GM23338 (cell line): ENCODE results near the gene IGFLR1.

Source experiments
- CREB1 ChIP-seq: fragments of 250-450 bp; sonication (Bioruptor Pico); IDR thresholded peaks from 2 replicates; pipeline ENCODE4 v1.5.0; 2020; ENCODE audit warnings: low read depth, mild to moderate bottlenecking, moderate library complexity
- EZH2 ChIP-seq: fragments of 200-600 bp; sonication (generic); IDR thresholded peaks from one replicate; pipeline ENCODE4 v1.8.0; 2017; ENCODE audit warnings: antibody characterized with exemption, mild to moderate bottlenecking, low read depth; ENCODE audit not compliant: unreplicated experiment
- EZH2phosphoT487 ChIP-seq: fragments of 200-600 bp; sonication (generic); IDR thresholded peaks from one replicate; pipeline ENCODE4 v1.8.1; 2018; ENCODE audit warnings: antibody characterized with exemption; ENCODE audit not compliant: unreplicated experiment
- JUNB ChIP-seq: IDR thresholded peaks from one replicate; pipeline ENCODE4 v1.6.1; 2016; ENCODE audit warnings: antibody characterized with exemption; ENCODE audit not compliant: unreplicated experiment
- POLR2AphosphoS5 ChIP-seq: IDR thresholded peaks from 2 replicates; pipeline ENCODE4 v1.6.1; 2016; ENCODE audit warnings: antibody characterized with exemption, low read depth
- STAT1 ChIP-seq: IDR thresholded peaks from one replicate; pipeline ENCODE4 v1.6.1; 2016; ENCODE audit warnings: antibody characterized with exemption; ENCODE audit not compliant: unreplicated experiment
- TF ChIP-seq, protein P1 (sequence below), 2 experiments: fragments of 200-600 bp in 1 of 2; sonication (generic) in 1 of 2; conservative IDR thresholded peaks; 2 replicates each; pipeline versions ENCODE4 v1.5.1 to v1.6.1; 2016 to 2017; ENCODE audit warnings: antibody characterized with exemption in 2 of 2, low read depth in 2 of 2, mild to moderate bottlenecking in 2 of 2, moderate library complexity in 1 of 2
- TF ChIP-seq, protein P2 (sequence below): IDR thresholded peaks from one replicate; pipeline ENCODE4 v1.6.1; 2018; ENCODE audit warnings: antibody characterized with exemption; ENCODE audit not compliant: unreplicated experiment

DNA sequence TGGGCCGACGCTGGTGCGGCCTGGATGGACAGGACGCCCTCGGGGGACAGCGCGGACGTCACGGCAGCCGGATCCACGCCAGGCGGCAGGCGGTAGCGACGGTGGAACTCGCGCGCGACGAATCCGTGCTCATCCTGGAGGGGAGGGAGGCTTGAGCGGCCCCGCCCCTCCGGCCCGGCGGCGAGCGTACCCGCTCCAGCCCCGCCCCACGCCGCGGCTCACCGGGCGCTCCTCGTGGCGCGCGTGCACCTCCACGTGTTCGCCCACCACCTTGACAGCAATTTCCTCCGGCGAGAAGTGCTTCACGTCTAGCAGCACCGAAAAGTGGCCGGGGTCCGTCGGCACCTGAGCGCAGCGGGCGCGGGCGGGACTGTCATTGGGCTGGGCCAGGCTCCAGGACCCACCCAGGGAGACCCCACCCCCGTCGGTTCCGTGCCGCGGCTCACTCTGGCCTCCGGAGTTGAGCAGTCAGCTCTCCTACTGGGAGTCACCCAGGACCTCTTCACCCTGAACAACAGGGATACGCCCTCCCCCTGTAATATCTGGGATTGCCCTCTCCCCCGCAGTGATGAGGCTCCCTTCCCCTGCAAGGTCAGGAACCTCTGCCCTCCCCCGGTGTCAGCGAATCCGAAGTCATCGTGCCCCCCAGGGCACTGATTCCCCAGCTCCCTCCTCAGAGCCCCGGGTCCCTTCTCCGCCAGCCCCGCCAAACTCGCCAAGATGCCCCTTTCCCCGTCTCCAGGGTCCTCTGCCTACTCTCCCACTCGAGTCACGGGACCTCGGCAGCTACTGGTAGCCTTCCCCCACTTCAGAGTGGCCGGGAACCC lies 13.5 kb upstream of the IGFLR1 start:
- TF ChIP-seq, protein P1, sequence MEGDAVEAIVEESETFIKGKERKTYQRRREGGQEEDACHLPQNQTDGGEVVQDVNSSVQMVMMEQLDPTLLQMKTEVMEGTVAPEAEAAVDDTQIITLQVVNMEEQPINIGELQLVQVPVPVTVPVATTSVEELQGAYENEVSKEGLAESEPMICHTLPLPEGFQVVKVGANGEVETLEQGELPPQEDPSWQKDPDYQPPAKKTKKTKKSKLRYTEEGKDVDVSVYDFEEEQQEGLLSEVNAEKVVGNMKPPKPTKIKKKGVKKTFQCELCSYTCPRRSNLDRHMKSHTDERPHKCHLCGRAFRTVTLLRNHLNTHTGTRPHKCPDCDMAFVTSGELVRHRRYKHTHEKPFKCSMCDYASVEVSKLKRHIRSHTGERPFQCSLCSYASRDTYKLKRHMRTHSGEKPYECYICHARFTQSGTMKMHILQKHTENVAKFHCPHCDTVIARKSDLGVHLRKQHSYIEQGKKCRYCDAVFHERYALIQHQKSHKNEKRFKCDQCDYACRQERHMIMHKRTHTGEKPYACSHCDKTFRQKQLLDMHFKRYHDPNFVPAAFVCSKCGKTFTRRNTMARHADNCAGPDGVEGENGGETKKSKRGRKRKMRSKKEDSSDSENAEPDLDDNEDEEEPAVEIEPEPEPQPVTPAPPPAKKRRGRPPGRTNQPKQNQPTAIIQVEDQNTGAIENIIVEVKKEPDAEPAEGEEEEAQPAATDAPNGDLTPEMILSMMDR (conservative IDR thresholded peaks at IDR 0.05; ENCODE audit: low read depth in 2 of 2) = no peak
- TF ChIP-seq EZH2phosphoT487 (no peak), POLR2AphosphoS5 (no peak; the same call in 1 of the 2 replicates), JUNB (no peak), EZH2 (no peak), STAT1 (no peak), CREB1 (CRISPR knock-in tag) (no peak)
- TF ChIP-seq, protein P2, sequence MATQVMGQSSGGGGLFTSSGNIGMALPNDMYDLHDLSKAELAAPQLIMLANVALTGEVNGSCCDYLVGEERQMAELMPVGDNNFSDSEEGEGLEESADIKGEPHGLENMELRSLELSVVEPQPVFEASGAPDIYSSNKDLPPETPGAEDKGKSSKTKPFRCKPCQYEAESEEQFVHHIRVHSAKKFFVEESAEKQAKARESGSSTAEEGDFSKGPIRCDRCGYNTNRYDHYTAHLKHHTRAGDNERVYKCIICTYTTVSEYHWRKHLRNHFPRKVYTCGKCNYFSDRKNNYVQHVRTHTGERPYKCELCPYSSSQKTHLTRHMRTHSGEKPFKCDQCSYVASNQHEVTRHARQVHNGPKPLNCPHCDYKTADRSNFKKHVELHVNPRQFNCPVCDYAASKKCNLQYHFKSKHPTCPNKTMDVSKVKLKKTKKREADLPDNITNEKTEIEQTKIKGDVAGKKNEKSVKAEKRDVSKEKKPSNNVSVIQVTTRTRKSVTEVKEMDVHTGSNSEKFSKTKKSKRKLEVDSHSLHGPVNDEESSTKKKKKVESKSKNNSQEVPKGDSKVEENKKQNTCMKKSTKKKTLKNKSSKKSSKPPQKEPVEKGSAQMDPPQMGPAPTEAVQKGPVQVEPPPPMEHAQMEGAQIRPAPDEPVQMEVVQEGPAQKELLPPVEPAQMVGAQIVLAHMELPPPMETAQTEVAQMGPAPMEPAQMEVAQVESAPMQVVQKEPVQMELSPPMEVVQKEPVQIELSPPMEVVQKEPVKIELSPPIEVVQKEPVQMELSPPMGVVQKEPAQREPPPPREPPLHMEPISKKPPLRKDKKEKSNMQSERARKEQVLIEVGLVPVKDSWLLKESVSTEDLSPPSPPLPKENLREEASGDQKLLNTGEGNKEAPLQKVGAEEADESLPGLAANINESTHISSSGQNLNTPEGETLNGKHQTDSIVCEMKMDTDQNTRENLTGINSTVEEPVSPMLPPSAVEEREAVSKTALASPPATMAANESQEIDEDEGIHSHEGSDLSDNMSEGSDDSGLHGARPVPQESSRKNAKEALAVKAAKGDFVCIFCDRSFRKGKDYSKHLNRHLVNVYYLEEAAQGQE = no peak
